Esophagus (tissue), 2 donors: ENCODE results near the gene MAPK12. TPM values are rescaled to one million over a fixed set of nuclear protein-coding genes. Genes with fewer than 3 reads are reported as not detected.

Experiments used
- polyA plus RNA-seq, 2 donors: library from polyadenylated mRNA; stranded (reverse); fragments of 200-250 nt; gene quantifications; one replicate each; pipeline ENCODE4 v1.2.3, GENCODE V29; 2013
- donor health status: healthy with polysubstance abuse.
- donor health status: Bipolar disorder and iron deficiency.

The MAPK12 gene
- polyA plus RNA-seq, 2 donors: 3.0 to 3.4 TPM

Other genes with a start within 250 kb of the MAPK12 start
- gene IL17REL, start 248.9 kb downstream of the MAPK12 start, polyA plus RNA-seq: not detected
- not detected for gene TTLL8, start 203.4 kb downstream of the MAPK12 start, polyA plus RNA-seq
- under 1 TPM; 0.04 to 0.08 TPM for gene MLC1, start 176.3 kb downstream of the MAPK12 start, polyA plus RNA-seq
- gene MOV10L1, start 171.7 kb downstream of the MAPK12 start, polyA plus RNA-seq: under 1 TPM; 0.18 to 0.22 TPM
- gene PANX2, start 91.0 kb downstream of the MAPK12 start, polyA plus RNA-seq: 1 to 10 TPM; 2.1 to 2.6 TPM
- gene TRABD, start 75.8 kb downstream of the MAPK12 start, polyA plus RNA-seq: 10 to 100 TPM; 47.4 to 54.5 TPM
- gene SELENOO, start 60.7 kb downstream of the MAPK12 start, polyA plus RNA-seq: 10 to 100 TPM; 23.0 to 35.9 TPM
- gene TUBGCP6, start 16.7 kb downstream of the MAPK12 start, polyA plus RNA-seq: 10 to 100 TPM; 19.3 to 37.9 TPM
- gene HDAC10, start 10.4 kb downstream of the MAPK12 start, polyA plus RNA-seq: 10 to 100 TPM; 22.0 to 42.4 TPM
- gene MAPK11, start 8.7 kb upstream of the MAPK12 start, polyA plus RNA-seq: 1 to 10 TPM; 5.4 to 6.1 TPM
- gene PLXNB2, start 46.0 kb upstream of the MAPK12 start, polyA plus RNA-seq: 100 to 1,000 TPM; 107 to 186 TPM
- gene DENND6B, start 65.3 kb upstream of the MAPK12 start, polyA plus RNA-seq: 1 to 10 TPM; 2.4 to 6.8 TPM
- 10 to 100 TPM; 30.2 to 38.2 TPM for gene PPP6R2, start 81.6 kb upstream of the MAPK12 start, polyA plus RNA-seq
- gene SBF1, start 213.4 kb upstream of the MAPK12 start, polyA plus RNA-seq: 10 to 100 TPM; 44.3 to 73.5 TPM
- 1 to 10 TPM; 2.2 to 3.6 TPM for gene ADM2, start 219.9 kb upstream of the MAPK12 start, polyA plus RNA-seq
- gene MIOX, start 225.2 kb upstream of the MAPK12 start, polyA plus RNA-seq: not detected
- 10 to 100 TPM; 44.1 to 64.9 TPM for gene LMF2, start 246.0 kb upstream of the MAPK12 start, polyA plus RNA-seq
- gene NCAPH2, start 246.5 kb upstream of the MAPK12 start, polyA plus RNA-seq: 10 to 100 TPM; 32.9 to 35.4 TPM